Activated CD4-positive, alpha-beta T cell treated with anti-CD3 and anti-CD28 coated beads, Interleukin-2, amount 10 ng/mL, durations not matched to agents 7 days and 5 days (primary cell): Measurements from ENCODE around the gene DPM2. TPM values are rescaled to one million over a fixed set of nuclear protein-coding genes. Genes with fewer than 3 reads are reported as not detected.

Experiments
- CTCF ChIA-PET: fragments of 350-600 bp; sonication (Branson Sonifier 250); formaldehyde crosslinking; loops from one replicate; lab custom pipeline; 2021; ENCODE audit warnings: antibody characterized with exemption; lab: Charles Lee
- POLR2A ChIA-PET: fragments of 350-600 bp; sonication (Branson Sonifier 250); formaldehyde crosslinking; loops from one replicate; lab custom pipeline; 2021; ENCODE audit warnings: antibody characterized with exemption; lab: Charles Lee
- DNase-seq: peaks from one replicate; pipeline ENCODE4 v3.0.0-alpha.2; 2020
- H3K27ac Mint-ChIP-seq: one replicate; pipeline ENCODE4 v1.8.0; 2021; ENCODE audit warnings: mild to moderate bottlenecking, moderate library complexity, mixed read lengths
- H3K27me3 Mint-ChIP-seq: one replicate; pipeline ENCODE4 v1.8.0; 2021; ENCODE audit warnings: mixed read lengths
- H3K36me3 Mint-ChIP-seq: one replicate; pipeline ENCODE4 v1.8.0; 2021; ENCODE audit warnings: low read depth, mixed read lengths
- H3K4me1 Mint-ChIP-seq: one replicate; pipeline ENCODE4 v1.8.0; 2021; ENCODE audit warnings: mixed read lengths
- H3K4me3 Mint-ChIP-seq: one replicate; pipeline ENCODE4 v1.8.0; 2021; ENCODE audit warnings: mild to moderate bottlenecking, moderate library complexity, mixed read lengths
- H3K9me3 Mint-ChIP-seq: one replicate; pipeline ENCODE4 v1.8.0; 2021; ENCODE audit warnings: mixed read lengths
- total RNA-seq, 2 experiments: library from RNA; stranded (reverse); gene quantifications; one replicate each; pipeline ENCODE4 v1.2.3, GENCODE V29; 2021

DPM2 gene
- total RNA-seq, 2 experiments from 2014 or later = 79.9 to 80.4 TPM

DNA sequence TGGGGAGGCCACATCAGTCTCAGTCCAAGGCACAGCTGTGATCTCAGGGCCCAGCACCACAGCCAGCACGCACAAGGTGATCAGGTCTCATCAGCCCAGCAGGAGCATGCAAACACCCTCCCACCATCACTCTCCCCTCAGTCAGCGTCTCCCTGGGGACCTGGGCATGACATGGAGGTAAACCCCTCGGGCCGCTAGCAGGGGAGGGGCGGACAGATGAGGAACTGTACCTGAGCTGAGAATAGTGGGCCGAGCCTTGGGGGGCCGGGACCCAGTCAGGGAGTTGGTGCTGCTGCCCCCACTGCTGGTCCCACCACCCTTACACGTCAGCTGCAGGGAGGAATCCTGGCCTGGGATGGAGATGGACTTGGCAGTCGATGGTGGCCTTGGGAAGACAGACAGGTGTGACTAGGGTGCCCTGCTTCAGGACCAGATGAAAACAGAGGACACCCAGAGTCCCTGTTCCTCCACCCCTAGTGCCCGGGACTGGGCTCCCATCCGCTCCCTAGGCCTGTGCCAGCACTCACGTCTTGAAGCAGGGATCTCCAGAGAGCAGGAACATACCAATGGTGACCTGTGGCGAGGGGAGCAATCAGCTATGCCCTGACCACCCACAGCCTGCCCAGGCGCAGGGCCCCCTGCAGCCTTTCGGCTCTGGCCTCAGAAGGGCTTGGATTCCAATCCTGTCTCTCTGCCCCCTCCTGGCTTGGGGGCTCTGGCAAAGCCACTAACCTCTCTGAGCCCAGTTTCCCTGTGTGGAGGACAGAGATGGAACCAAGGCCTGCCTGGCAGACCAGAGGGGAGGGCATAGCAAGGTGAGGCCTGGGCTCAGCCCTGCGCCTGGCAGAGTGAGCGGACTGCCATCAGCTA, 10.4 kb upstream of the DPM2 start:
- ChIA-PET CTCF (interaction anchor here (0.6 to 1.7 kb wide), 6 partner anchors 8 to 112 kb away, joined by 4 to 7 read pairs (median 6); no protein-coding TSS in a partner anchor), POLR2A (no interaction called here)
- Mint-ChIP-seq H3K9me3 (no peaks in the 10 kb centered on the region), H3K27ac (peak overlapping the region; percentile 41), H3K36me3 (peaks cover 69% of the 10 kb centered on the region), H3K4me1 (peaks cover 68% of the 10 kb centered on the region), H3K27me3 (no peaks in the 10 kb centered on the region), H3K4me3 (no peak overlapping the region)
- no peak for DNase-seq

DNA sequence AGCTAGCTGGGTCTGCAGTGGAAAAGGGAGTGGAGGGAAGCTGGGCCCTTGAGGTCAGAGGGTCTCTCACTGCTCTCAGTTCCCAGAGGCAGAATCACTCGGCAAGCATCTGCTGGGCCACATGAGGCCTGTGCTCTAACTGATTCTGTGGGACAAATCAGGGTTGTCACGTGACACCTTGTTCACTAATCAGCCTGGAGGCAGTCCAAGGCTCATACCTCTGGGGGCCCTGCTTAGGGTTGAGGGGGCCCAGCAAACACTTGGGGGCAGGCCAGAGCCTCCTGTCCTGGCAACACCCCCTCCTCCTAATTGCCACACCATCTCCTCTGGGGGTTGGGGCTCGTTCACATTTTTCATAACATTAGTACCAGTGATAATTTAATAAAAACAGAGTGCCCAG, 9.1 kb upstream of the DPM2 start:
- H3K4me3 Mint-ChIP-seq = no peak overlapping the region
- no peaks in the 10 kb centered on the region for H3K27me3 Mint-ChIP-seq
- H3K9me3 Mint-ChIP-seq = no peaks in the 10 kb centered on the region
- H3K27ac Mint-ChIP-seq = peak overlapping the region; percentile 71
- peaks cover 72% of the 10 kb centered on the region for H3K36me3 Mint-ChIP-seq
- DNase-seq = no peak
- peaks cover 64% of the 10 kb centered on the region for H3K4me1 Mint-ChIP-seq
- CTCF ChIA-PET = interaction anchor here (6.9 kb wide), 1 partner anchor 89 kb away, joined by 103 read pairs; no protein-coding TSS in a partner anchor
- POLR2A ChIA-PET = no interaction called here

DNA sequence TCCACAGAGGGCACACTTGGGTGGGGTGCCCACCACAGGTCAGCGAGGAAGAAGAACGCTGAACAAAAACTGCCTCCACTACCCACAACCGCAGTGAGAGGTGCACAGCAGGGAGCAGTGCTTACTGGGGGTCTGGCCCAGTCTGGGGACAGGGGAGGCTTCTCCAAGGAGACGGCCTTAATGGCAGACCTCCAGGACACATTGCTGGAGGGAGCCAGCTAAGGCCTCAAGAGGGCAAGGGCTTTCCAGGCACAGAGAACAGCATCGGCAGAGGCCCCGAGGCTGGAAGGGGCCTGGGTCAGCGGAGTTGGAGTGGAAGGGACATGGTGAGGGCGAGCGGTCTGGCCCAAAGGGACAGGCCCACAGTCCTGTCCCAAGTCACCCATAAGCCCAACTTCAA, 8.3 kb upstream of the DPM2 start:
- Mint-ChIP-seq H3K4me1 (peaks cover 61% of the 10 kb centered on the region), H3K4me3 (no peak overlapping the region), H3K9me3 (no peaks in the 10 kb centered on the region), H3K27me3 (no peaks in the 10 kb centered on the region), H3K36me3 (peaks cover 73% of the 10 kb centered on the region), H3K27ac (peak overlapping the region; percentile 54)
- POLR2A ChIA-PET = no interaction called here
- CTCF ChIA-PET = interaction anchor here (6.9 kb wide), 1 partner anchor 89 kb away, joined by 103 read pairs; no protein-coding TSS in a partner anchor
- no peak for DNase-seq

DNA sequence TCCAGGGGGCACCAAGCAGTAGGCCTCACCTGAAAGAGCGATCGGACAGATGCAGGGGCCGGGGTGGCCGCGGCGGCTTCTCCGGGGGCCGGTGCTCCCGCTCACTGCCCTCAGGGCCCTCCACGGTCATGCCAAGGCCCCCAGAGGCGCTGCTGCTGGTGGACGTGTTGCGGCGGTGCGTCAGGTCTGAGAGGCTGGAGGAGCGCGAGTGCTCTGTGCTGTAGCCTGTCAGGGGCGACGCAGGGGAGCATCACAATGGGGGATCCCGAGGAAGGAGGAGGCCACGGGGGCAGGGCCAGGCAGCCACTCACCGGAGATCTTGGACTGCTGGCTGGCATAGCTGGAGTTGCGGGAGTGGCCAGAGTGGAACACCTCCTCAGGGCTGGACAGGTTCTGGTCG, 7.7 kb upstream of the DPM2 start:
- Mint-ChIP-seq H3K4me1 (peaks cover 58% of the 10 kb centered on the region), H3K4me3 (no peak overlapping the region), H3K36me3 (peaks cover 74% of the 10 kb centered on the region), H3K27me3 (no peaks in the 10 kb centered on the region), H3K9me3 (no peaks in the 10 kb centered on the region), H3K27ac (no peak overlapping the region)
- DNase-seq = no peak
- CTCF ChIA-PET = interaction anchor here (4.9 to 6.9 kb wide), 2 partner anchors 9 to 90 kb away, joined by 94 to 103 read pairs; no protein-coding TSS in a partner anchor
- POLR2A ChIA-PET = no interaction called here

DNA sequence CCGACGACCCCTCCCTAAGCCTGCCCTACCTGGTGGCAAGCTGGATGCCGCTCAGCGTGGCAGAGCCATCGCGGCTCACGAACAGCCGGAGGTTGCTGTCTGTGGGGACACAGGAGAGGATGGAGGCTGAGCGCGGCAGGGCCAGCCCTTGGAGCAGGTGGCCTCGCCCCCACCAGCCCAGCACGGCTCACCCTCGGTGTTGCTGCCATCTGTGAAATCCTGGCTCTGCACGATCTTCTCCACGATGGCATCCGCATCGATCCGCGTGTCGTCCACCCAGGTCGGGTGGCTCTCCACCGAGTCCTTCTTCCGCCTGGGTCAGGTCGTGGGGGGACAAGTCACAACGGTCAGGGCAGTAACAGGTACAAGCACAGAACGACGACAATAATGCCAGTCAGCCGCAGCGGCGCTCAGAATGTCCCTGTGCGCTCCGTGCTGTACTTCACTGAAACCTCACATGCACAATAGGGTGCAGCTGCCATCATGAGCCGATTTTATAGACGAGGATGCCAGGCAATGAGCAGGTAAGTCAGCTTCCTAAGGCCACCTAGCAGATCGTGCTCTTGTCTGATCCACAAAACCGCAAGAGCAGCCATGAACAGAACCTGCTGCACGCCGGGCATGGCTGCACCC, 7.0 kb upstream of the DPM2 start:
- H3K9me3 Mint-ChIP-seq = no peaks in the 10 kb centered on the region
- DNase-seq = no peak
- no peak overlapping the region for H3K27ac Mint-ChIP-seq
- peaks cover 55% of the 10 kb centered on the region for H3K4me1 Mint-ChIP-seq
- peaks cover 74% of the 10 kb centered on the region for H3K36me3 Mint-ChIP-seq
- H3K4me3 Mint-ChIP-seq = no peak overlapping the region
- POLR2A ChIA-PET = no interaction called here
- no peaks in the 10 kb centered on the region for H3K27me3 Mint-ChIP-seq
- CTCF ChIA-PET = interaction anchor here (0.6 to 6.9 kb wide), 14 partner anchors 10 to 173 kb away, joined by 3 to 103 read pairs (median 8); partner anchors contain the start of genes EEIG1, NAIF1 and PIP5KL1

DNA sequence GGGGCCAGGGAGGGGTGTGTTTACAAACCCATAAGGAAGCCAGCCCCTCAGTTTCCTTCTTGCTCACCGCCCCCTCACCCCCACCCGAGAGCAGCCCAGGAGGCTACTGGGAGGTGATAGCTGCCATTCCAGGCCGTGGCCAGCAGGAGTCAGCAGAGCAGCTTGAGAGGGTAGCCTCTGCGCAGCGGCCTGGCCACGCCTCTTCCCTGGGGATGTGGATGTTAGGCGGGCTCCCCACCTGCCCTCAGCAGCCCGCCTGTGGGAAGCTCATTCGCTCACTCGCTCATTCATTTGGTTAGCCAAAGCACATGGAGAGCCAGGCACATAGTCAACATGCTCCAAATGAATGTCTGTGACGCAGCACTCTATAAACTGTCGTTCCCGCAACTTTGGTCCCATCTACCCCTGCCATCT, 6.1 kb upstream of the DPM2 start:
- Mint-ChIP-seq H3K4me1 (peaks cover 55% of the 10 kb centered on the region), H3K4me3 (no peak overlapping the region), H3K9me3 (no peaks in the 10 kb centered on the region), H3K36me3 (peaks cover 77% of the 10 kb centered on the region), H3K27me3 (no peaks in the 10 kb centered on the region), H3K27ac (peak overlapping the region; percentile 73)
- POLR2A ChIA-PET = interaction anchor here (0.6 to 1.2 kb wide), 2 partner anchors 35 to 97 kb away, joined by 3 to 4 read pairs; no protein-coding TSS in a partner anchor
- peak; percentile 81 for DNase-seq
- CTCF ChIA-PET = interaction anchor here (0.6 to 6.9 kb wide), 25 partner anchors 10 to 174 kb away, joined by 3 to 103 read pairs (median 5); partner anchors contain the start of genes EEIG1, NAIF1 and PIP5KL1

DNA sequence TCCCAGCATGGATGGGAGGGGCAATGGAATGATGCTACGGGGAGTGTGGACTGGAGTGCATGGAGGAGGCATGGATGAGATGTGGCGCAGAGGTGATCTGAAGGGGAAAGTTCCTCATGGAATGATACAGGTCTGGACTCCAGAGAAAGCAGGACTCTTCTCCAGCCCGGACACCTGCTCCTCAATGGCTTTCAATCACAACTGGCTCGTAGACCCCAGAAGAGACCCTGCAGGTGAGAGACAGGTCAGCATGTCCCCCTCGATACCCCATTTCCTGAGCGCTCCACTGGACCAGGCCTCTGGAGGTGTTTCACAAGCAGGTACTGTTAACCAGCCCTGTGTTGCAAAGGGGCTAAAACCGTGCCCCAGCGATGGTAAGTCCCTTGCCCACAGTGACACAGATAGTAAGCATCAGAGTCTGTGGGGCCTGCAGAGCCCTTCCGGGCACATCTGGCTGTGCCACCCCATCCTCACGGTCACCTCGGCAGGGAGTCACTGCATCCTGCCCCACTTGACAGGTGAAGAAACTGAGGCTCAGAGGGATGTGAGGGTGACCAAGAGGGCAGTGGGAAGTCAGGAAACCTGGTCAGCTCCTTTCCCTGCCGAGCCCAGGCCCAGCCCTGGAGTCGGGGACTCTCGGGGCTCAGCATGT, 5.5 kb upstream of the DPM2 start:
- CTCF ChIA-PET = interaction anchor here (0.6 to 6.9 kb wide), 33 partner anchors 9 to 271 kb away, joined by 3 to 103 read pairs (median 4); partner anchors contain the start of genes EEIG1, NAIF1 and TOR2A
- Mint-ChIP-seq H3K4me3 (peak overlapping the region; percentile 11), H3K9me3 (no peaks in the 10 kb centered on the region), H3K36me3 (peaks cover 77% of the 10 kb centered on the region), H3K27me3 (no peaks in the 10 kb centered on the region), H3K4me1 (peaks cover 57% of the 10 kb centered on the region), H3K27ac (peak overlapping the region; percentile 76)
- DNase-seq = no peak
- POLR2A ChIA-PET = interaction anchor here (1.2 kb wide), 1 partner anchor 36 kb away, joined by 3 read pairs; no protein-coding TSS in a partner anchor

DNA sequence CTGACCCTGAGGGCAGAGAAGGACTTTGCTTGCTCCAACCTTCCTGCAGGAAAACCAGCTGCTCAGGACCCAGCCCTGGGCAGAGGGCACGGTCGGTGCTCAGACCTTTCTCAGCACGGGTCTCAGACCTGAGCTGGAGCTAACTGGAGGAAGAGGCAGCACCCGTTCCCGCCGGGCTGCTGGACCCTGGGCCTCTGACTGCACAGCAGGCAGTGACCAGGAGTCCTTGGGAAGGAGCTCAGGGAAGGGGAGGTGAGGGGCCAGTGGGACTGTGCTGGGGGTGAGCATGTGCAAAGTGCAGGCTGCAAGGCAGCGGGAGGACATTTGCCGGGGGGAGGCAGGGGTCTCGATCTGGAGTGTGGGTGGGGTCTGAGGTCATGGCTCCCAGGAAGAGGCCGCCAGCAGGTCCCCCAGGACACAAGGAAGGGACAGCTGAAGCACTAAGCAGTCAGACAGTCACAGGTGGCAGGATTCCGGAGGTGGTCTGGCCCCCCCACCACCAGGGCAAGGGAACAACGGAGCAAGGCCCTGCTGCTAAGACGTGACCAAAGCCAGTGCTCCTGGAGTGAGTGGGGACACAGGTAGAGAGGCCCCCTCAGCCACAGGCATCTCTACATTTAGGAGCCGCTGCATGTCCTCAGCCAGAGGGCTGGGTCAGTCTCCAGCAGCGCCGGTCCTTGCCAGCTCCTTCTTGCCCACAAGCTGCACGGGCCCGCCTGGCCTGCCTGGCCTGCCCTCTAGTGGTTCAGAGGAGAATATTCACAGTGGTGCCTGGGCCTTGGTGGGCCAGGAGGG, 4.8 kb upstream of the DPM2 start:
- Mint-ChIP-seq H3K27ac (peak overlapping the region; percentile 76), H3K9me3 (no peaks in the 10 kb centered on the region), H3K4me3 (peak overlapping the region; percentile 11), H3K27me3 (peaks cover 4% of the 10 kb centered on the region), H3K4me1 (peaks cover 56% of the 10 kb centered on the region), H3K36me3 (peaks cover 74% of the 10 kb centered on the region)
- POLR2A ChIA-PET = no interaction called here
- CTCF ChIA-PET = interaction anchor here (0.6 to 6.9 kb wide), 21 partner anchors 11 to 272 kb away, joined by 3 to 103 read pairs (median 4); partner anchors contain the start of genes PIP5KL1, ST6GALNAC4 and TOR2A
- peak; percentile 50 for DNase-seq

DNA sequence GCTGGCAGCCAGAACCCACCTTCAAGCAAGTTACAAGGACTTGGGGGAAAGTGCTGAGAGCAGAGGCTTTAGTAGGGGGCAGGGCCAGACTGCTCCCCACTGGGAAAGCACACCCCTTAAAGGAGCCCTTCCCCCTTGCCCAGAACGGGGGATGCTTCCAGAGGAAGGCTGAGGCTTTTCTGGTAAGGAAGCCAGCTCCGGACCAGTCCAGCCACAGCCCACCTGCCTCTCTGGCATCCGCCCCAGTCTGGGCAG, 4.2 kb upstream of the DPM2 start:
- Mint-ChIP-seq H3K27me3 (peaks cover 4% of the 10 kb centered on the region), H3K4me1 (peaks cover 57% of the 10 kb centered on the region), H3K9me3 (no peaks in the 10 kb centered on the region), H3K36me3 (peaks cover 74% of the 10 kb centered on the region), H3K4me3 (no peak overlapping the region), H3K27ac (peak overlapping the region; percentile 36)
- DNase-seq = no peak
- POLR2A ChIA-PET = no interaction called here
- CTCF ChIA-PET = interaction anchor here (0.9 to 6.9 kb wide), 12 partner anchors 11 to 176 kb away, joined by 3 to 103 read pairs (median 6); partner anchors contain the start of gene PIP5KL1

DNA sequence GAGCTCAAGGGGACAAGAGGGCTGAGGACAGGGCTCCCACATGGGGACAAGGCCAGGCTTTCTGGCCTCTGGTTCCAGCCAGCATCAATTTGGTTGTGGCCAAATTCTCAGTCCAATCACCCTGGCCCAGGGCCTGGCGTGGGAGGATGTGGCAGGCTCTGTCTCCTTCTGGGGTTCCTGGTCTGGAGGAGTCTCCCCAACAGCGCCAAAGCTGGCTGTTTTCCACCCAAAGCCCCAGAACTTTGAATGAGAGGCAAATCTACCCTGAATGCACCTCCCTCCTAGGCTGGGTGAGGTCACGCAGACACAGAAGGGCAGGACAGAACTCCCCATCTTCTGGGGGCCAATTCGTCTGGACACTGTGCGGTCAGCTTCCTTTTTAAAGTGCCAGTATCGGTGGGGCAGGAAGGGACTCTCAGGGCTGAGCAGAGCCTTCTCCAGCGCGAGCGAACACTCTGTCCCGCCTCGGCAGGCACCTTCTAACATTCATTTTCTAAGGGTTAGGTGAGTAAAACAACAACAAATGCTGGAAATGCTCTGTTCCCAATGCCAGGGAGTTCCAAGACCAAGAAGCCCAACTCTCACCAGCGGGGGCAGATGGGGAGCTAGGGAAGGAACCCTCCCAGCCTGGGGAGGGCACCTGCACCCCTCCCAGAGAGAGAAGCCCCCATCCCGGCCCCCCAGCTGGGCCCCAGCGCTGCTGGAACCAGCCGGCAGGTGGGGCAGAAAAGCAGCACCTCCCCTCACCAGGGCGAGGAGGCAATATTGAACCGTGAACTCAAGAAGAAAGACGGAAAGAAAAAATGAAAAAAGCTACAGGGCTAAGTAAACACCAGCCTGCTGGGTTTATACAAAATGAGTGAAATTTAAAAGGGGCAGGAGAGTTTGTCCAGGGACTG, 3.7 kb upstream of the DPM2 start:
- POLR2A ChIA-PET = no interaction called here
- H3K36me3 Mint-ChIP-seq = peaks cover 74% of the 10 kb centered on the region
- peaks cover 60% of the 10 kb centered on the region for H3K4me1 Mint-ChIP-seq

DNA sequence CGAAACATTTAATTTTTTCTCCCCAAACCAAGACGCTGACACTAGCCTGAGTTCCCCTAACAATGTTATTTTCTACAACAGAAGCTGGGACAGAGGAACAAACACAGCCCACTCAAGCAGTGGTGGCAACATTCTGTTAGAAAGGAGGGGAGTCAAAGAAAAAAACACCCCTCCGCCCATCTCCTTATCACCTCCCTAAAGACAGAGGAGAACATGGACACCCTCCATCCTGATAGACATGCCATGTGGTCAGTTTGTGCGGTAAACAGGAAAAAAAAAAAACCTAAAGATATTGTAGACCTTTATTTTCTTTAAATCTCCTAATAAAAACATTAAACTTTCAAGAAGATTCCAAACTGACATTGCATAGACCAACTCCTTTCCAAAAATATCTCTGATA, 2.9 kb upstream of the DPM2 start:
- CTCF ChIA-PET = interaction anchor here (1.0 to 6.9 kb wide), 6 partner anchors 10 to 147 kb away, joined by 3 to 103 read pairs (median 11); partner anchors contain the start of genes EEIG1 and PIP5KL1
- peaks cover 66% of the 10 kb centered on the region for H3K4me1 Mint-ChIP-seq
- no peak overlapping the region for H3K27ac Mint-ChIP-seq
- peaks cover 4% of the 10 kb centered on the region for H3K27me3 Mint-ChIP-seq
- no peak overlapping the region for H3K4me3 Mint-ChIP-seq
- H3K36me3 Mint-ChIP-seq = peaks cover 73% of the 10 kb centered on the region
- no peaks in the 10 kb centered on the region for H3K9me3 Mint-ChIP-seq
- no peak for DNase-seq
- POLR2A ChIA-PET = no interaction called here

More for the DNA sequence above, 3.7 kb upstream of the DPM2 start:
- CTCF ChIA-PET = interaction anchor here (1.0 to 6.9 kb wide), 11 partner anchors 10 to 176 kb away, joined by 3 to 103 read pairs (median 5); partner anchors contain the start of genes EEIG1 and PIP5KL1
- H3K4me3 Mint-ChIP-seq = no peak overlapping the region
- peak overlapping the region; percentile 36 for H3K27ac Mint-ChIP-seq
- peaks cover 4% of the 10 kb centered on the region for H3K27me3 Mint-ChIP-seq
- DNase-seq = no peak
- H3K9me3 Mint-ChIP-seq = no peaks in the 10 kb centered on the region
